ENCODE results near the gene ZNF354B.
"Not testable (repeated sequence)": the region's sequence is repeated elsewhere in the genome, so short reads cannot be mapped to it uniquely, and the experiment has no call there.

- TF ChIP-seq CTCF, POLR2A (IDR thresholded peaks at IDR 0.05): not testable (repeated sequence)
Measured at GRCh38 chr5:178840399-178840798, 19.4 kb upstream of the ZNF354B start.

All from testis (tissue), 2 donors.